Activated T-helper 1 cell treated with anti-CD3 and anti-CD28 coated beads, Interleukin-12 subunit alpha, Interleukin-12 subunit beta, Interleukin-2, Interleukin-4 antibody, amounts not matched to agents 30 ng/mL and 10 ng/mL and 1 ng/mL, durations not matched to agents 14 hours and 24 hours and 36 hours (primary cell): ENCODE results near the gene GUCD1. TPM values are rescaled to one million over a fixed set of nuclear protein-coding genes. Genes with fewer than 3 reads are reported as not detected.

Experiments used
- DNase-seq: peaks from one replicate; pipeline ENCODE4 v3.0.0; 2021; ENCODE audit warnings: low spot score
- H3K27ac Mint-ChIP-seq: one replicate; pipeline ENCODE4 v1.8.0; 2021; ENCODE audit warnings: mild to moderate bottlenecking, mixed read lengths
- H3K27me3 Mint-ChIP-seq: one replicate; pipeline ENCODE4 v1.8.0; 2022; ENCODE audit warnings: mild to moderate bottlenecking, moderate library complexity, mixed read lengths; ENCODE audit not compliant: insufficient read depth
- H3K36me3 Mint-ChIP-seq: one replicate; pipeline ENCODE4 v1.8.0; 2021; ENCODE audit warnings: low read depth, mixed read lengths
- H3K4me1 Mint-ChIP-seq: one replicate; pipeline ENCODE4 v1.8.0; 2021; ENCODE audit warnings: low read depth, mixed read lengths
- H3K4me3 Mint-ChIP-seq: one replicate; pipeline ENCODE4 v1.8.0; 2021; ENCODE audit warnings: mild to moderate bottlenecking, moderate library complexity, mixed read lengths
- H3K9me3 Mint-ChIP-seq: one replicate; pipeline ENCODE4 v1.8.0; 2021; ENCODE audit warnings: mixed read lengths
- intact Hi-C: fragments of 100-400 bp; cut with micrococcal nuclease; formaldehyde crosslinking; loops from one replicate; pipeline ENCODE4 v1.15.1; 2024
- total RNA-seq: library from RNA; stranded (reverse); gene quantifications from 2 replicates; pipeline ENCODE4 v1.2.3, GENCODE V29; 2022

Gene GUCD1
- total RNA-seq, 1 donor from 2014 or later: 123 TPM

DNA sequence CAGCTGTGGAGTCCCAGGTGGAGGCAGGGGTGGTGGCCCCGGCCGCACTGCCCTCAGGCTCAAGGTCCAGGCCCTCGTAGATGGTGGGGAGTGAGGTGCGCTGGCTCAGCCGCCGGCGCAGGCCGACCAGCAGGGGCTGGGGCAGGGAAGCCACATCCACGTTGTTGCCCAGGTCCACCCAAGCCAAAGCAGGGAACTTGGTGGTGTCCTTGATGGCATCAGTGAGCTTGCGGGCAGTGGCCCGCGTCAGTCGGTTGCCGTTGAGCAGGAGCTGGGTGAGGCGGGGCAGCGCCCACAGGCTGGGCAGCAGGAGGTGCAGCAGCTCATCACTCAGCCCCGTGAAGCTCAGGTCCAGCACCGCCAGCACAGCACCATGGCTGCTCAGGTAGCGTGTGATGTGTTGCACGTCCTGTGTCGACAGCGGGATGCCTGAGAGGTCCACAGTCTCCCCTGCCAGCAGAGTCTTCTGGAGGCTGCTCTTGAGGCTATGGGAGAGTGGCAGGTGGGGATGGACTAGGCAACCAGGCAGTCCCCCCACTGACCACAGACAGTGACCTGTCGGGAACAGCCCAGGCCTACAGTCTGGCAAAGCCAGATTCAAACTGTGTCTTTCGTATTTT is 31.1 kb upstream of the GUCD1 start:
- H3K4me3 Mint-ChIP-seq: no peak overlapping the region
- DNase-seq: no peak
- intact Hi-C loops: no loop called here
- no peak overlapping the region for H3K27ac Mint-ChIP-seq
- H3K36me3 Mint-ChIP-seq: no peaks in the 10 kb centered on the region
- H3K4me1 Mint-ChIP-seq: no peaks in the 10 kb centered on the region
- H3K27me3 Mint-ChIP-seq: no peaks in the 10 kb centered on the region
- H3K9me3 Mint-ChIP-seq: no peaks in the 10 kb centered on the region

DNA sequence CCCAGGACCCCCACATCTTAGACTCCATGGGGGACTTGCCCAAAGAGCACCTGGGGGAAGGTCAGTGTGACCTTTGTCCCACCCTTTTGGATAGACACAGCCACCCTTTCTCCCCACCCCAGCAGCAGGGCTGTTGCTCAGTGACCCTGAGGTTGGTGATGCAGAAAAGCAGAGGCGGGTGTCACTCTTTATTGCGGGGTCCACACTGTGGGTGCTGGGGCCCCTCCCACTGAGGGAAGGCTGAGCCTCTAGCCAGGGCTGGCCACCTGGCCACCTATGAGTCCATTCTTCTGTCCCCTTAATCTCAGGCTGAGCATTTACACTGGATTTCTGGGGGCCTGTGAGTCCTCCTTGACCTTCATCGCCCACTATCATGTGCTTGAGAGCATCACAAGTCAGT is 30.5 kb upstream of the GUCD1 start:
- intact Hi-C loops: no loop called here
- H3K4me1 Mint-ChIP-seq: no peaks in the 10 kb centered on the region
- H3K36me3 Mint-ChIP-seq: no peaks in the 10 kb centered on the region
- DNase-seq: no peak
- no peak overlapping the region for H3K27ac Mint-ChIP-seq
- H3K4me3 Mint-ChIP-seq: no peak overlapping the region
- H3K27me3 Mint-ChIP-seq: no peaks in the 10 kb centered on the region
- no peaks in the 10 kb centered on the region for H3K9me3 Mint-ChIP-seq

DNA sequence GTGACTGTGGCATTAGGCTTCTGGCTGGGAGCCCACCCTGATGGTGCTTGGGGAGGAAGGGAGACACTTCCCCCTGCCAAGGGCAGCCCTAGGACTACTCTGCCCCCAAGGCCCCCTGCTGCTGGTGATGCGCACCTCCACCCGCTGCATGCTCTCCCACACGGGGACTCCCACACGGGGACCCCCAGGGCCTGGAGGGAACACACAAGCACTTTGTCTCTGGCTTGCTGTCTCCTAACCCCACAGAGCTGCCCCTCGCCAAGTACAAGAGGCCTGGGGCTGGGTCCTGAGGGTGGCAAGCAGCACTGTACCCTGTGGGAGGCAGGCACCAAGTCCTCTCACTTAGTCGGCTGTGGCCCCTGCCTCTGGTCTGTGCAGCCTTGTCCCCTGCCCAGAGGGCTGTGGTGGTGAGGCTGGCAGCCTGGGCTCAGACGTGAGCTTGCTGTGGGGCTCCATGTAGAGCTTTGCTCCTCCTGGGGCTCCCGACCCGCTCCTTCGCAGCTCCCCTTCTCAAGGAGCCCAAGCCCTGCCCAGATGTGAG is 30.0 kb upstream of the GUCD1 start:
- no peak overlapping the region for H3K27ac Mint-ChIP-seq
- no peak overlapping the region for H3K4me3 Mint-ChIP-seq
- H3K27me3 Mint-ChIP-seq: no peaks in the 10 kb centered on the region

DNA sequence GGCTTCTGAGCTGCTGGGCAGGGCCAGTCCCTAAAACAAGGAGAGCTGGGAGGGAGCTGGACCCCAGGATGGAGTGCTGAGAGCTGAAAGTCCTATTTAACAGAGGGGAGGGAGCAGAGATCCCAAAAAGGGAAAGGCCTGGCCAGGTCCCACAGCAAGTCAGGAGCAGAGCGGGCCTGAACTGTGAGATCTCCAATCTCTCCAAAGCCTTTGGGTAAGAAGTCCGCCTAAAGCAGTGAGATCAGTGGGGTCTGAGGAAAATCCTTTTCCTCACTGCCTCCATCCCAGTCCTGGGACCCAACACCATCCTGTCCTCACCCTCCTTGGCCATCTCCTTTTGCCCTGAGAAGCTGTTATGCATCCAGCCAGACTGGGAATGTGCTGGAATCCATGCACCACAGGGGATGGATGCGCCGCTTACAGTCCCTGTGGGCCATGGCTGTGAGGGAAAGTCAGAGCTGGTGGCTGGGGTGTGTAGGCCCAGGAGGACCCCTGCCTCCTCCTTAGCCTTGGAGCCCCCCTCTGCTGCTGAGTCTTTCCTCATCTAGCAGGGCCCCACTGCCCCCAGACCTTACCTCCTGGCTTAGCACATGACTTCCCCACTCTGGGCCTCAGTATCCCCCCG is 29.3 kb upstream of the GUCD1 start:
- no peak for DNase-seq
- Mint-ChIP-seq H3K27me3 (no peaks in the 10 kb centered on the region), H3K4me1 (no peaks in the 10 kb centered on the region), H3K27ac (no peak overlapping the region), H3K9me3 (no peaks in the 10 kb centered on the region), H3K4me3 (no peak overlapping the region), H3K36me3 (no peaks in the 10 kb centered on the region)
- intact Hi-C loops: no loop called here

More for the DNA sequence above, 30.0 kb upstream of the GUCD1 start:
- no peaks in the 10 kb centered on the region for H3K9me3 Mint-ChIP-seq
- no peaks in the 10 kb centered on the region for H3K36me3 Mint-ChIP-seq
- intact Hi-C loops: no loop called here
- DNase-seq: no peak
- H3K4me1 Mint-ChIP-seq: no peaks in the 10 kb centered on the region

DNA sequence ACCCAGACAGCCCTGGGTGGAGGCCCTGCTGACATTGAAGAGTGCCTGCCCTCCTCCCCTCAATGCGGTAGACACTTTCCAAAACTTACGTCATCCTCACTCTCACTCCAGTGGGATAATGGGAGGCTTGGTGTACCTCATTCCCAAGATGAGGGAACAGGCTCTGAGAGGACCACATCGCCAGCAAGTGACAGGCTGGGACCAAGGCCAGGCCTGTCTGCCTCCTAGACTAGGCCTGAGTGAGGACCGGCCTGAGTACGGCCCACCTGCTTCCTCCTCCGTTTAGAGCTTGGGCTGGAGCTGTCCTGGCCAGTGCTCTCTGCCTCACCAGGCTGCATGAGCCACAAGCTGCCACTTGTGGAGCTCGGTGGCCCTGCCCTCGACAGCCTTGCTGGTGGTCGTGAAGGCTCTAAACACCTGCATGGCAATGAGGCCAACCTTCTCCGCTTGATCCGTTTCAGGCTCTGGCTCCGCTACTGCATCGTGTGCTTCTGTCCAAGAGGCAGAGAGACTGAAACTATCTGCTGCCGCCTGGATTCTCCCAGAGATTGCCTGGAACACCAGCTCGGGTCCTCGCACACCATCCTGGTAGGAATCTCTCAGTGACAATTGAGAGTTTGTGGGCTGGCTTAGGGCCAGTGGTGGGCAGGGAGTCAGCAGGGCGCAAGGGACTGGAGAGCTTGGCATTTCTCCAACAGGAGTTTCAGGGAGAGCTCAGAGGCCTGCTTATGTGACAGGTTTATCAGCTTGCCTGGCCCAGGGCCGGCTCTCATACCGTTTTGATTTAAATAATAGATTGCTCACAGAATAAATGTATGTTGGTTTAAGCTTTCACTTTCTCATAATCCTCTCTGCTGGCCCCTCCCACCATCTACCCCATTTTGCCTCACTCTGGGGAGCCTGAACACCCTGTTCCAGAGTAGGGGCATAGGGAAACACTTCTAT is 28.6 kb upstream of the GUCD1 start:
- Mint-ChIP-seq H3K27ac (no peak overlapping the region), H3K9me3 (no peaks in the 10 kb centered on the region), H3K36me3 (peaks cover 1% of the 10 kb centered on the region), H3K4me3 (no peak overlapping the region), H3K4me1 (no peaks in the 10 kb centered on the region), H3K27me3 (no peaks in the 10 kb centered on the region)
- intact Hi-C loops: no loop called here
- DNase-seq: no peak

DNA sequence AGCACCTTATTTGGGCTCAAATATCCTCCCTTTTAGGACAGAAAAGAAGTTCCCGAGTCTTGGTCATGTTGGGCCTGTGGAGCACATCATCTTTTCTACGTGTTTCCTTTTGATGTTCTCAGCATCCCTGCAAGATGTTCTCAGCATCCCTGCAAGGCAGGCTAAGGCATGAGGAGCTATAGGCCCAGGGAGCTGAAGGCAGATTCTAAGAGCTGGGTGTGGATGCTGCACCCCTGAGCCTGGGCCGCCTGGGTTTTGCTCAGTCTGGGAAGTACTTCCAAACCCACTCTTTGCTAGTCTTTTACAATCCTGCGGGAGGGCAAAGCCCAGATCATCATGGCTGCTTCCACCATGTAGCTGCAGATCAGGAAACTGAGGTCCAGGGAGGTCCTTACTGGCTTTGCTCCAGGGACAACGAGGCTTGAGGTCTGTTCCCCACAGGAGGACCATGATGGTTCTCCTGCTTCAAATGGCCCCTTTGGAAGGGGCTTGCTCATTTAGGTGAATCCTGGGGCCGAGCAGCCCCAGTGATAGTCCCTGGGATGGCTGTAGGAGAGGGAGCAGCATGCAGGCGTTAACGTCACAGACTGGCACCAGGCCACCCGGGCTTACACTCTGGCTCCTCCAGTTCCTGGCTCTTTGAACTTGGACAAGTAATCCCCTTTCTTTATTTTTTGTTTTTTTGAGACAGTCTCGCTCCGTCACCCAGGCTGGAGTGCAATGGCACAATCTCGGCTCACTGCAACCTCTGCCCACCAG is 27.3 kb upstream of the GUCD1 start:
- intact Hi-C loops: no loop called here
- Mint-ChIP-seq H3K27me3 (no peaks in the 10 kb centered on the region), H3K4me1 (no peaks in the 10 kb centered on the region), H3K4me3 (no peak overlapping the region), H3K9me3 (no peaks in the 10 kb centered on the region), H3K36me3 (peaks cover 8% of the 10 kb centered on the region), H3K27ac (no peak overlapping the region)
- no peak for DNase-seq

DNA sequence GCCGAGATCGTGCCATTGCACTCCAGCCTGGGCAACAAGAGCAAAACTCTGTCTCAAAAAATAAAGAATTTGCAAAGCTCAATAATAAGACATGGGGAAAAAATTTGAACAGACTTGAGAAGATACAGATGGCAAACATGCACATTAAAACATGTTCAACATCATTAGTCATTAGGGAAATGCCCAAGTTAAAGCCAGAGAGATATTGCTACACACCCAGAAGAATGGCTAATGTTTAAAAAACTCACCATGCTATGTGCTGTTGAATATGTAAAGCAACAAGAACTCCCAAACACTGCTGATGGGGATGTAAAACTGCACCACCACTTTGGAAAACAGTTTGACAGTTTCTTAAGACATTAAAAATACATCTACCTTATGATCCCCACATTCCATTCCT is 25.3 kb upstream of the GUCD1 start:
- no peaks in the 10 kb centered on the region for H3K4me1 Mint-ChIP-seq
- peaks cover 12% of the 10 kb centered on the region for H3K36me3 Mint-ChIP-seq
- no peak overlapping the region for H3K4me3 Mint-ChIP-seq
- DNase-seq: no peak
- no peaks in the 10 kb centered on the region for H3K27me3 Mint-ChIP-seq
- intact Hi-C loops: no loop called here
- no peaks in the 10 kb centered on the region for H3K9me3 Mint-ChIP-seq
- H3K27ac Mint-ChIP-seq: no peak overlapping the region

DNA sequence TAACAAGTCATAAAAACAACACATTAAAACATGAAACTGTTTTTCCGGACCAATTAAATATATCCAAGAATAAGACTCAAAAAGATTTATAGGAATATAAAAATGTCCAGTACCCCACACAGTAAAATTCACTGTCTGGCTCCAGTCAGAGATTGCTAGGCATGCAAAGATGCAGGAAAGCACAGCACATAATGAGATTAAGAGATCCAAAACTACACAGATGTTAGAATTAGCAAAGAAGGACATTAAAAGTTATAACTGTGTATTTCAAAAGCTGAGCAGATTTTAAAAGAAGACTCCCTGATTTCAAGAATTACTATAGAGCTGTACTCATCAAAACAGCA is 24.3 kb upstream of the GUCD1 start:
- DNase-seq: no peak
- Mint-ChIP-seq H3K9me3 (no peaks in the 10 kb centered on the region), H3K36me3 (peaks cover 20% of the 10 kb centered on the region), H3K4me1 (no peaks in the 10 kb centered on the region), H3K4me3 (no peak overlapping the region), H3K27me3 (no peaks in the 10 kb centered on the region), H3K27ac (no peak overlapping the region)
- intact Hi-C loops: no loop called here

DNA sequence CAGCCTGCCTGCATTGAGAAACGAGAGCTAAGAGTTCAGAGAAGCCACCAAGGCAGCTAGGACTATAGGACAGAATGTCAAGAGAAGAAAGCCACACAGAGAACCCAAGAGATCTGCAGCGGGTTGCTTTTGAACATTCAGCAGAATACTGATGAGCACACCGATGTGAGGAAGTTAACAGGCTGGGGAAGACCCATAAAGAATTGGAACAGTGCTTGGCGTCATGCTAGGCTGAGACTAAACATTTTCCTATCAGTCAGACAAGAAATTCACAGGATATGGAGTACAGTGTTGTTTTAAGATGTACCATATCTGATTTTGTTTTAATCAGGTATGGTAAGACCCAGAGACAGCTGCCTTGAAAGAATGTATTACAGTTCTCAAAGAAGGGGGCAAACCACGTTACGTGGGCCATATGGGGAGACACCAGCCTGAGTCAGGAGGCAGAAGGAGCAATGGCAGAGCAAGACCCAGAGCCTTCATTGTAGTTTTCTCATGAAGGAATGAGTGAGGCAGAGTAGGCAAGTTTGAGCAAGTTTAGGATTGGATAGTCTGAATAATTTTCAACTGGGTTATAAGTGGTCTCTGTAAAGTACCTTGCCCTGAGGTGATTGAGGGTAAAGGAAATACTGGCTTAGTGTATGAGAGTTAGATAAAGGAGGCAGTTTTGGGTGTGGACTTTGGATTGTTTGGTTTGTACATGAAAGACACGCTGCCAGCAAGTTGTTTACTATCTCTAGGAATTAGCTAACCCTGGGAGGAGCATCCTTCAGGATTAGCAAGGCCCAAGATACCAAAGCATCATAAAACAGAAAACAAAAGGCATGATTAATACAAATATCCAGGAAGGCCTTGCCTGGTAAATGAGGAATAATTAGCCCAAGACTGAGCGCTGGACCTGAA is 23.7 kb upstream of the GUCD1 start:
- no peaks in the 10 kb centered on the region for H3K27me3 Mint-ChIP-seq
- intact Hi-C loops: no loop called here
- H3K27ac Mint-ChIP-seq: no peak overlapping the region
- peaks cover 20% of the 10 kb centered on the region for H3K36me3 Mint-ChIP-seq
- no peaks in the 10 kb centered on the region for H3K9me3 Mint-ChIP-seq
- no peak for DNase-seq
- H3K4me1 Mint-ChIP-seq: no peaks in the 10 kb centered on the region
- H3K4me3 Mint-ChIP-seq: no peak overlapping the region

DNA sequence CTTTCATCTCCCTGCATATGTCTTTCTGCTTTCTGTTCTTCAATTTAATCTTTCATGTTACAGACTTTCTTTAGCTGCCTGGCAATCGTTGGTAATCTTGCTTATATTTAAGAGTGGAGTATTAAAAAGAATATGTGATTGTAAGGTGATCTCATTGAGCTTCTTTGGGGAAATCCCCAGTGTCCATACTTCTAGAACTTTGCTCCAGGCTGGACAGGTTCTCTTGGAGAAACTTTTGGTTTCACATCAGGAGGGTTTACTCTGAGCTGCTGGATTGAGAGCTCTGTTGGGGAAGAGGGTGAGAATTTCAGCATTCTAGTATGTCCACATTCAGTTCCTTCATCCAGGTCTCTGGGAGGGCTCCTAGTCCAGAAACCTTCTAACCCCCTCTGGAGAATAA is 21.8 kb upstream of the GUCD1 start:
- peaks cover 36% of the 10 kb centered on the region for H3K36me3 Mint-ChIP-seq
- intact Hi-C loops: no loop called here

DNA sequence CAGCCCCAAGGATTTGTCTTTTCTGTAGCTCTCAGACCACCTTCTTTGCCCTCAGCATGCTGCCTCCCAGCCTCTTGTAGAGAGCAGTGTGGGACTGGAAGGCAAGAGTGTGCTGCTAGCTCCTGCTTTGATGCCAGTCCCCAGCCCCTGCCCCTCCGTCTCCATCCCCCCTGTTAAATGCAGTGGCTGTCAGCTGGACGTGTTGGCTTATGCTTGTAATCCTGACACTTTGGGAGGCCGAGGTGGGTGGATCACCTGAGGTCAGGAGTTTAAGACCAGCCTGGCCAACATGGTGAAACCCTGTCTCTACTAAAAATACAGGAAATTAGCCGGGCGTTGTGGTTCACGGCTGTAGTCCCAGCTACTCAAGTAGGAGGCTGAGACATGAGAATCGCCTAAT is 16.3 kb upstream of the GUCD1 start:
- H3K9me3 Mint-ChIP-seq: no peaks in the 10 kb centered on the region
- no peak overlapping the region for H3K27ac Mint-ChIP-seq
- intact Hi-C loops: no loop called here
- no peak for DNase-seq
- H3K4me1 Mint-ChIP-seq: peaks cover 6% of the 10 kb centered on the region
- H3K4me3 Mint-ChIP-seq: no peak overlapping the region
- no peaks in the 10 kb centered on the region for H3K27me3 Mint-ChIP-seq
- H3K36me3 Mint-ChIP-seq: peaks cover 48% of the 10 kb centered on the region

More for the DNA sequence above, 21.8 kb upstream of the GUCD1 start:
- H3K9me3 Mint-ChIP-seq: no peaks in the 10 kb centered on the region
- no peaks in the 10 kb centered on the region for H3K27me3 Mint-ChIP-seq
- H3K4me1 Mint-ChIP-seq: no peaks in the 10 kb centered on the region
- no peak overlapping the region for H3K4me3 Mint-ChIP-seq
- DNase-seq: no peak
- no peak overlapping the region for H3K27ac Mint-ChIP-seq

DNA sequence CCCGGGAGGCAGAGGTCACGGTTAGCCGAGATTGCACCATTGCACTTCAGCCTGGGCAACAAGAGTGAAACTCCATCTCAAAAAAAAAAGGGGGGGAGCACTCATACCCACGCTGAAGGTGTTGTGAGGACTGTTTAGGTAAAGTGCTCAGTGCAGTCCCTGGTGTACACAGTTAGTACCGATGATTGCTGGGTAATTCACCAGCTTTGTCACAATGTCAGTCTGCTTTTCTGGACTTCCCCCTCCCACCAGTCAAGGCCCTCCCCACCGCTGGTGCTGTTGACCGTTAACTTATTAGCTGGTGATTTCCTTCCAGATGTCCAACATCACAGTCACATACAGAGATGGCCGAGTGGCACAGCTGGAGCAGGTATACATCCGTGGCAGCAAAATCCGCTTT is 12.7 kb upstream of the GUCD1 start:
- peaks cover 43% of the 10 kb centered on the region for H3K36me3 Mint-ChIP-seq
- no peaks in the 10 kb centered on the region for H3K9me3 Mint-ChIP-seq
- no peaks in the 10 kb centered on the region for H3K27me3 Mint-ChIP-seq
- no peak for DNase-seq
- no peak overlapping the region for H3K27ac Mint-ChIP-seq
- intact Hi-C loops: no loop called here
- H3K4me3 Mint-ChIP-seq: no peak overlapping the region
- peaks cover 18% of the 10 kb centered on the region for H3K4me1 Mint-ChIP-seq
